Measurements from ENCODE around the gene GSKIP.

GRCh38 chr14:96368534-96368933 is 5.2 kb downstream of the GSKIP start:
- TF ChIP-seq ZNF423 (CRISPR knock-in tag; IDR thresholded peaks at IDR 0.05) (no peak), SP1 (CRISPR knock-in tag; conservative IDR thresholded peaks at IDR 0.05) (no peak), E2F5 (CRISPR knock-in tag; IDR thresholded peaks at IDR 0.05) (no peak), CTCF (IDR thresholded peaks at IDR 0.05) (no peak), USF2 (CRISPR knock-in tag; IDR thresholded peaks at IDR 0.05) (no peak), ERG (CRISPR knock-in tag; IDR thresholded peaks at IDR 0.05) (no peak), PRDM15 (CRISPR knock-in tag; IDR thresholded peaks at IDR 0.05) (no peak), TEAD4 (CRISPR knock-in tag; IDR thresholded peaks at IDR 0.05) (no peak), SMAD3 (CRISPR knock-in tag; IDR thresholded peaks at IDR 0.05; ENCODE audit: borderline replicate concordance) (no peak)

All from WTC11 (cell line).